Measurements from ENCODE around the gene ZC3H4.
A peak's percentile ranks its signal among the peaks of the same experiment; 100 is the strongest.

ZC3H4 gene

GRCh38 chr19:47157431-47158321, 44.1 kb upstream of the ZC3H4 start:
- Mint-ChIP-seq H3K27me3 (ENCODE audit: low read depth, poor library complexity) (no peaks in the 10 kb centered on the region), H3K4me3 (no peak overlapping the region), H3K36me3 (ENCODE audit: low read depth) (peaks cover 66% of the 10 kb centered on the region), H3K9me3 (no peaks in the 10 kb centered on the region), H3K27ac (peak overlapping the region; percentile 88), H3K4me1 (peaks cover 37% of the 10 kb centered on the region)
- DNase-seq = peak; percentile 27
- TF ChIP-seq CTCF (IDR thresholded peaks at IDR 0.05) = no peak

- Mint-ChIP-seq H3K4me3 (no peak overlapping the region), H3K36me3 (ENCODE audit: low read depth) (peaks cover 69% of the 10 kb centered on the region), H3K4me1 (peaks cover 37% of the 10 kb centered on the region), H3K27ac (peak overlapping the region; percentile 88), H3K27me3 (ENCODE audit: low read depth, poor library complexity) (no peaks in the 10 kb centered on the region), H3K9me3 (no peaks in the 10 kb centered on the region)
- TF ChIP-seq CTCF (IDR thresholded peaks at IDR 0.05) = no peak
- no peak for DNase-seq
Observed at GRCh38 chr19:47156861-47157430, 43.4 kb upstream of the ZC3H4 start.

- no peak for DNase-seq
- Mint-ChIP-seq H3K4me1 (peaks cover 41% of the 10 kb centered on the region), H3K36me3 (ENCODE audit: low read depth) (peaks cover 76% of the 10 kb centered on the region)
Observed at GRCh38 chr19:47155148-47155547, 41.6 kb upstream of the ZC3H4 start.

GRCh38 chr19:47153266-47153665, 39.7 kb upstream of the ZC3H4 start:
- no peak for DNase-seq
- no peak overlapping the region for H3K4me3 Mint-ChIP-seq

More at GRCh38 chr19:47155148-47155547, 41.6 kb upstream of the ZC3H4 start:
- H3K27me3 Mint-ChIP-seq (ENCODE audit: low read depth, poor library complexity) = no peaks in the 10 kb centered on the region
- H3K27ac Mint-ChIP-seq = peak overlapping the region; percentile 66
- TF ChIP-seq CTCF (IDR thresholded peaks at IDR 0.05) = no peak
- no peaks in the 10 kb centered on the region for H3K9me3 Mint-ChIP-seq
- no peak overlapping the region for H3K4me3 Mint-ChIP-seq

GRCh38 chr19:47152632-47153031, 39.1 kb upstream of the ZC3H4 start:
- no peaks in the 10 kb centered on the region for H3K27me3 Mint-ChIP-seq (ENCODE audit: low read depth, poor library complexity)
- no peak for DNase-seq
- H3K36me3 Mint-ChIP-seq (ENCODE audit: low read depth) = peaks cover 84% of the 10 kb centered on the region
- no peak for TF ChIP-seq CTCF (IDR thresholded peaks at IDR 0.05)
- no peak overlapping the region for H3K4me3 Mint-ChIP-seq
- no peaks in the 10 kb centered on the region for H3K9me3 Mint-ChIP-seq
- no peak overlapping the region for H3K27ac Mint-ChIP-seq
- H3K4me1 Mint-ChIP-seq = peaks cover 23% of the 10 kb centered on the region

More at GRCh38 chr19:47153266-47153665, 39.7 kb upstream of the ZC3H4 start:
- no peaks in the 10 kb centered on the region for H3K27me3 Mint-ChIP-seq (ENCODE audit: low read depth, poor library complexity)
- no peaks in the 10 kb centered on the region for H3K9me3 Mint-ChIP-seq
- H3K27ac Mint-ChIP-seq = no peak overlapping the region
- TF ChIP-seq CTCF (IDR thresholded peaks at IDR 0.05) = no peak
- H3K36me3 Mint-ChIP-seq (ENCODE audit: low read depth) = peaks cover 82% of the 10 kb centered on the region
- peaks cover 30% of the 10 kb centered on the region for H3K4me1 Mint-ChIP-seq
